GM21526 (cell line): ENCODE results near the gene PRDM8.

Experiments
- ATAC-seq: cut with Tn5 transposase; IDR thresholded peaks from one replicate; pipeline ENCODE4 v1.9.1; 2021; ENCODE audit warnings: moderate library complexity; ENCODE audit not compliant: unreplicated experiment, low FRiP score

PRDM8 gene

DNA sequence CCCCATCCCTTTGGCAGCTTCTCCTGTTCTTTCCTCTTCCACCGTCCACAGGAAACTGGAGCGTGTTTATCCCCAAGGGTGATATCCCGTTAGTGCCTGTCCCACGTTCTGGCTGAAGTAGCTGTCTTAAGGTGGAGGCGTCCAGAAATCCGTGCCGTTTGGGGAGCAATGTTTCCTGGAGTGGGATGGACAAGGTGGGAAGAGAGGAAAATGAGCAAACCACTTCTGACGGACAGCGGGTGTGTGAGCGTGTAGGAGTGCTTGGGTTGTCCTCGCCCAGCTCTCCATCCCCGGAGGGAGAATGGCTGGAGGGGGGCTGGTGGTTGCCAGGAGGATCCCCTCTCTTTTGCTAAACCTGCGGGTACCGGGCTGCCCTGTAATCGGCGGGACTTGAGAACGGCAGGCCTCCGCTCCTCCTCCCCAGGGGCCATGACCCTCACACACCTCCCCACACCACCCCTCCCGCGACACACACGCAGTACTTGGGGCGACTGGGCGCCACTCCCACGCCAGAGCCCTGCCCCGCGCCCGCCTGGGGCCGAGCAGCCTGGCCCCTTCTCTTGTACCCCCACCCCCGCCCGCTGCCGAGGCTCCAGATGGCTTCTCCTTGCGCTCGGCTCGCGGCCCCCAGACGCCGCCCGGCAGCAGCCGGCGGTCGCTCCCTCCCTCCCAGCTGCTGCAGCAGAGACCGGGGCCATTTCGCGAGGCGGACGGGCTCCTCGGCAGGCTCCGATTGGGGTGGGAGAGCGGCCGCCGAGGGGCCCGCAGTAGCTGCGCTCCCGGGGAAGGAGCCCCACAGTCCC lies 13.9 kb upstream of the PRDM8 start:
- no peak for ATAC-seq

DNA sequence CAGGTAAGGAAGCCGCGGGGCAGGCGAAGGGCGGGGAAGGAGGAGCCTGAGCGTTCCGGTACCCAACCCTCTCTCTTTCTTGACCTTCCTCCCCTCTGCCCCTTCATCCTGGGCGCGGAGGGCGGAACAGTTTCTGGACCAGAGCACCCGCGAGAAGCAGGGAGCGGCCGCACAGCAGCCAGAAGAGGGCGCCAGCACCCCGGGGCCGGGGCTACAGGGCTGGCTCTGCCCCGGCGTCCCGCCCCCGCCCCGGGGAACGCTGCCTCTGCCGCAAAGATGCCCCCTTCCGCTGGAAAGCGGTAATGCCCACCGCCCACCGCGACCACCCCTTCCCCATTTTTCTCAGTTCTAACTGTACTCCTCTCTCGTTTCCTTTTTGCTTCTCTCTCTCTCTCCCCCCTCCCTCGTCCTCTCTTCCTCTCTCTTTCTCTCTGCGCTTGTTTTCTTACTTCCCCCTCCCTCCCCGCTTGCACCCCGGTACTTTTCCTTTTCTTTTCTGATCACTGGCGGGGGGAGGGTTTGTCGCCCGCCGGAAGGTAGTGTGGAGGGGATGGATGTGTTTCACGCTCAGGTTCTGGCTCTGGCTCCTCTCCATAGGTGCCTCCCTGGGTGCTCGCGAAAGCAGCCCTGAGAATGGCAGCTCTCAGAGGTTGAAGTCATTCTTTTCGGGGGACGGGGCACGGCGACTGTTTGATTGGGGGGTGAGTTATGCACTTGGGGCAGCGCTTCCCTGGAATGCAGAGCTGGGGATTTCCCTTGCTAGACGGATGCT lies 13.1 kb upstream of the PRDM8 start:
- peak; percentile 92 for ATAC-seq

DNA sequence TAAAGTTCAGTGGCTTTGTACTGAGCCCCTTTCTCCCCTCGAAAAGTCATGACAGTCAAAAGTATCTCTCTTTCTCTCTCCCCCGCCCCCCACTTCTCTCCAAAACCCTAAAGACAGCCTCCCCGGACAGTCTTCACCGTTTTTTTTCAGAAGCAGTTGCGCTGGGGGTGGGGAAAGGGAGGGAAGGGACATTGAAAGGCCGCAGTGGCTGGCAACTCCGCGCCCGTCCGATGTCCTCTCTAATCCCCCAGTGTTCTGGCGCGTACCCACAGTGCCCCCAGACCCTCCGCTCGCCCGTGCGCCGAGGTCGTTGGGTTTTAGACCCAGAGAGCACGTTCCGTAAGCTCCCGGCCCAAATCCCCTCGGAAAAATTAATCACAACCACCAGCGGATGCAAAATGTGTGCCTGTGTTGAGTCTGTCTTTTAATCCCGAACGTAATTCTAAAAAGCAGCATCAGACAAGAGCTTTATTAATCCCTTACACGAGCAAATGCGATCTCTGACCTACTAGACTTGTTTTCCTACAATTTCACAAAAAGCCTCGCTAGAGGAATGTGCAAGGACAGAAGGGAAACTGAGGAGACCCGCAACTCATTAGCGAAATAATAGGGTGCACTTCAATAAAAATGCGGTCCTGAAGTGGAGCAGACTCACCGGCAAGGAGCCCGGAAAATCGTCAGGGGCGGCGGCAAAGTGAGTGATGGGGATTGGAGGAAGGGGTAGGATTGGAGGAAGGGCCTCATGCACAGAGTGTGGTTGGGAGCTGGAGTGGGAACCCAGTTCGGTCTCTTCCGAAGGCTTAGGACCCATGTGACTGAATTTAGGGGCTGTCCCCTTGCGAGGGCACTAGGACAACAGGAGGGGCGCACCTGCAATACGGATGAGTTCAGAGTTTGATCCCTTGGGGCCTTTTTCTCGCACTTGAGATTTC lies 12.2 kb upstream of the PRDM8 start:
- no peak for ATAC-seq

DNA sequence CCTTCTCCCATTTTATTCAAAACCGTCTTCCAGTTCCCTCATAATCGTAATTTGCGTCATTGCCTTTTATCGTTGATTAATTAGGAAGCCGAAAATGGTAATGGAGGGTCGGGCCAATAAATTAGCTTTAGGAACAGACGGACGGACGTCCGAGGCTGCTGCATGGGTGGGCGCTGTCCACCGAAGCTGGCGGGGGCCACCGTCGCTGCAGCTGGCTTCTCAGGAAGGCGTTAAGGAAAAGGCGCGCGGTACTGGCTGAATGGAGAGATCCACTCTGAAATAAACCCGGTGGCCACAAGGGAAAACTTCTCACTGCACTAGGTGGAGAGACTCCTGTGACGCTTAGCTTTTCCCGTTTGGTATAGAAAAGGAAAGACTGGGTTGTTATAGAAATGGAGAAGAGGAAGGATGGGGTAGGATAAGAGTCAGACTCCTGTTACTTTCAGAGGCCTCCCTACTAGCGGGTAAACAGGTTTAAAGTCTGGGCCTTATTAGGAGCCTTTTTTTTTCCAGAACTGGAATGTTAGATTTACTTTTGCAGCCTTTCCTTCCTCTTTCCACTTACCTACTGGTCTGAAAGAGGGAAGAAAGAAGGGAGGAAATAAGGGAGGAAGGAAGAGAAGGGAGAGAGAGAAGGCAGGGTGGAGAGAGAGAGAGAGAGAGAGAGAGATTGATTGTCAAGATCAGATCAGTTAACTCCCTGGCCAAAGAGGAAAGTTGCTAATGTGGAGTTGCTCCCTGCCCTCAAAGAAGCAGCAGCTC lies 11.3 kb upstream of the PRDM8 start:
- ATAC-seq = no peak

DNA sequence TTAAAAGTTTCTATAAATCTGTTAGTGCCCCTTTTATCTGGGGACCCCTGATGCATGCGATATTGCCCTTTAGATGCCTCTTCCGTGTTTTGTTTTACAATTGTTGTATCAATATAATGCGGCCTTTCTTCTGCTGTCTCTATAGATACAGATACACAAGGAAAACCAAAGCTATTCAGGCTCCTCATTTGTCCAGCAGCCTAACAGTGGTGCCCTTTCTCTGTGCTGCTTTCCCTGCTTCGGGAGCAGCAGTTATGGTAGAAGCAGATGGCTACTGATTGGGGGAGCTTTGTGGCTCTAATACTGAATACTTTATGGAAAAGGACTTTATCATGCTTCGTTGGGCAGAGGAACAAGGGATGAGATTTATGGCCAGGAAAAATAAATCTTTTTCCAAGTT lies 10.6 kb upstream of the PRDM8 start:
- ATAC-seq = no peak

DNA sequence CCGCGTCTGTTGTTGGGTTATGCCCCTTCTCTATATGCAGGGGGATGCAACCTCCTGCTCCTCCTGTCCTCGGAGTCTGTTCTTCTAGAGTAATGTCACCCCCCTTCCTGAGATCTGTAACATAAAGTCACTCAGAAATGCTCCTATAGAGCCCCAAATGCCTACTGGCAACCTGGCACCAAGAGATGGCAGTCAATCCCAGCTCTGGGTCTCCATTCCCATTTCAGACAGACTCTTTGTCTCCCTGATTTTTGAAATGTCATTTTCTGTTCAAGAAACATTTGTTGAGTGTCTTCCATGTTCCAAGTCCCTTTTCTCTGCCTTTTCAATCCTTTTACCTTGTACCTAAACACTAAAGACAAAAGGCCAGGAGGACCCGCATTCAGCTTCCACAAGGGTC lies 9.6 kb upstream of the PRDM8 start:
- no peak for ATAC-seq

DNA sequence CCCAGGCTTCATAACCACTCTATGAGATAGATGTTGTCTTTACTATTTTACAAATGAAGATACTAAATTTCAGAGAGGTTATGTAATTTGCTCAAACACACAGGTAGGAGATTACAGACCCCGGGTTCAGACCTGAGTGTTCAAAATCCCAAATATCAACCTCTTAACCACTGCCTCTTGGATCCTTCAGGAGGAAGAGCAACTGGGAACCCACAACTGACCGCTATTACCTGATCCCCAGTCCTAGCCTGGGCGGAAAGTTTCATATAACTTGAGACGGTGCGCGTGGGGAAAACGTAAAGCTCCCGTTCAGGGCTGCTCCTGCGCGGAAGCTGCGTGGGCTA lies 8.9 kb upstream of the PRDM8 start:
- ATAC-seq = no peak

DNA sequence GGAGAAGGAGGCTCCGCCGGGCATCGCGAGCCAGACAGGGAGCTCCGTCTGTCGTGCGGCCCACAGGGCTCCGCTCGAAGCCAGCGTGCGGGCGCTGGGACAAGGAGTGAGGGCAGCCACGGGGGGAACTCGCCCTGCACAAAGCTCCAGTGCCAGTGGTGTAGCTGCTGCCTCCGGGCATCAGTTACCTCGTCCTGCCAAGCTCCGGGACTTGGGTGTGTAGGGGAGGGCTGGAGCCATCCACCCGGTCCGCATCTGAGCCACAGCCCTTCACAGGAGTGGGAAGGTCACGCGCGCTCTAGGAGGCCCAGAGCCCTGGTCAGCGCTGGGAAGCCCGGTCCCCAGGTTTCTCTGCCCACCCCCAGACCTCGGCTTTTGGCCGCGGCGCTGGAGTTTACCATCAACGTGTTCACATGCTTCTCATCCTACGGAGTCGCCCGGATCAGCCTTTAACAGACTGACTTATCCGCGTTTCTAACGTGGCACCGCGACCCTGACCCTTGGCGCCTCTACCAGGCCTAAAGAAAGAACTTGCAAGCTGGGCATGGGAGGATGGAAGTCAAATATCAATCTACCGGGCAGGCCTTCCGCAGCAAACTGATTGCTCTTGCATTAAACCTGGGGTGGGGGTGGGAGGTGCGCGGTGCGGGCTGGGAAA lies 8.4 kb upstream of the PRDM8 start:
- no peak for ATAC-seq

DNA sequence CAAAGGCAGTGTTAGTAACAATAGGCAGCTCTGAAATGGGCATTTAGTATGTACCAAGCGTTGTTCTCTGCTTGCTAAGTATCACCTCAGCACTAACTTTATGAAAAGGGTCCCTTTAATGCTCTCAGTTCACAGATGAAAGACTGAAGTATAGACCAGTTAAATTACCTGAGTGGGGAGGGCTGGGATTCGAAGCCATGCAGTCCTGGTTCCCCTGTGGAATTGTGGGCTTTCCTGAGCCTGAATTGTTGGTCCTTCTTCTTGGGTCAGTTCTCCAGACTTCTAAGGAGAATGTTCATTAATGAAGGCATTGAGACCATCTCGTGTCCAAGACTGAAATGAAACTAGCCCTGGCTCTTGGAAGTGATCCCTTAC lies 7.7 kb upstream of the PRDM8 start:
- ATAC-seq = no peak

DNA sequence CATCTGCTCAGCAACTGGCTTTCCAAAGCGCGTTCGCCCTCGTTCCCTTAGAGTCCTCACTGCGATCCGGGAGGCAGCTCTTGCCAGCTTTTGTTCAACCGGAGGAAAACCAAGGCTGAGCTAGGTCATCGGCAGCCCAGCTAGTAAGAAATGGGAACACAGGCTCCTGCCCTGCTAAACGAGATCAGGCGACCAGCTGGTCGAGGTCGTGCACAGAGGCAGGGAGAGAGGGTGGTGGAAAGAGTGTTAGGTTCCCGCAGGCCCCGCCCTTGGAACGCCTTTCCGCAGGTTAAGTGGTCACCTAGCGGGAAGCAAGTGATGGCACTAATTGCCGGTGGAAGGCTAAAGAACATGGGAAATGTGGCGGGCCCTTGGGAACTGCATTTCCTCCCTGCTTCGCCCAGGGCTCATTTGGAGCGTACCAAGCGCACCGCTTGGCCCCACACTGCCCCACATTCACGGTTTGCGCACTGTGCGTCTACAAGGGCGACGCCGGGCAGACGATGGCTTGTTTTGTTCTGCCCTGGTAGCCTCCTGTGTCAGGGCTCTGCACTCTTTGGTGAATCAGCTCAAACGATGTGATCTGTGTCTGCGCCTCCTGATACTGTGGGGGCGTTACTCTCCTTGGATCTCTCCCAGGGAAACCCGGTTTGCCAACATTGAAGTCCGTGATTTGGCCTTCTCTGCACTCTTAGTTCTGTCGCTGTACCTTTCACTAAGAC lies 7.2 kb upstream of the PRDM8 start:
- no peak for ATAC-seq

DNA sequence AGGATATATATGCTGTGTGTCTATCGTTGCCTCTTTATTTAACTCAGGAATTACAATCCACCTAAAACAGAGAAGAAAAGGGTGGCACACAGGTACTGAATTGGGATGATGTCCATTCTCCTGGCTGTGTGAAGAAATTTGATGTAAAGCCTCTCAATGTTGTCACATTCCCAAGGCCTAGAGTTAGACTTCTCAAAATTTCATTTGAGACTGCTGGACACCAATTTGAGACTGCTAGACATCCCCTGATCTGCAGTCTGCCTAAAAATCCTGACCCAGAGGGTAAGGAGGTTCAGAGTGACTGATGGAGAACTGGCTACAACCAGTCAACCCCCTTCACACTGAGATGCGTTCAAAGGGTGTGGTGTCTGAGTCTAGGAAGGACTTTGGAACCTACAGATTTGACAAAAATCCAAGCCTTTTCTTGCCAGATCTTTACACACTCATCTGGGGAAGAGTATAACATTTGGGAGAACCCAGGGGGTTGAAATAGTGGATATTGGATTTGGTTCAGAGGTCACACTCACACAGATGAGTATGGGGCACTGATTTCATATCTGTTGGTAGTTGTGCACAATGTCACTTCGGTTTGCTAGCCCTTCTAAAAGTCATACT lies 4.9 kb upstream of the PRDM8 start:
- ATAC-seq = no peak

DNA sequence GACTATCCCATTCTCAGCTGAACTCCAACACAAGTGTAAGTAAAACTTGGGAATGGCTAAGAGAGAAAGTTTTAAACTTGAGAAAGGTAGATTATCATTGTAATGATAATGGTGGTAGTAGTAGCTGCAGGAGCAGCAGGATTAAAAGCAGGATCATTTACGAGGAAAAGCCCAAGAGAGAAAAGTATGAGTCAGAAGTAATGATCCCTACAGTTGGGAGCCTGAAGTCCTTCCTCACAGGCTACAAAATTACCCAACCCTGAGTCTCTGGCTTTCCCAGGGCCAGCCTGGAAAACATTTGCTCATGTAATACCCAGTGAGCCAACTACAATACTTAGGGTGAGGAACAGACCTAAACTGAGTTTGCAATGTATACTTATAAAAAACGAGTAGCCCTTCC lies 4.4 kb upstream of the PRDM8 start:
- no peak for ATAC-seq

DNA sequence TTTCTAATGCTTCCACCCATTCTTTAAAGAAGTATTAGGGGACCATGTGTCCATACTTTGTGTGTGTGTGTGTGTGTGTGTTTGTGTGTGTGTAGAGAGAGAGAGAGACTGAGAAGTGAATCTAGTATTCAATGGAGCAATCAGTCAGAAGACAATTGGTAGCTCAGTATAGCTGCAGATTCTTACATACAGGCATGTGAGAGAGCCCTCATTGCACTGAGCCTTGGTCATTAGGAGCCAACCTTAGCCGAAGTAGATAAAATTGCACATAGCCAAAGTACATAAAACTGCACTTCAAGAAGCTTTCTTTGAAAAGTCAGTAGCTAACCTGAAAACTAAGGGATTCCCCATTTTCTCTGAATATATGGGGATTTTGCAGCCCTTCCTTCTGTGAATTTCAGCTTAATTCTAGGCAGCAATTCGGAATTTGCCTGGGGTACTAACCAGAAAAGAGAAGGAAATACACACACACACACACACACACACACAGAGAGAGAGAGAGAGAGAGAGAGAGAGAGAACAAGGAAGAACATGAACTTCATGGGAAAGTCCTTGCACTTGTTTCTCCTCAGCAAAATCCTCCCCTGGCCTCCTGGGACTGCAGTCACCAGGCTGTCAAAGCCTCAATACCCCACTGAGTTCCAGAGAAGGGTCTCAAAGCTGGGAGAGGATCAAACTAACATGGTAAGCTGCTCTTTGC lies 1.7 kb upstream of the PRDM8 start:
- ATAC-seq = no peak

DNA sequence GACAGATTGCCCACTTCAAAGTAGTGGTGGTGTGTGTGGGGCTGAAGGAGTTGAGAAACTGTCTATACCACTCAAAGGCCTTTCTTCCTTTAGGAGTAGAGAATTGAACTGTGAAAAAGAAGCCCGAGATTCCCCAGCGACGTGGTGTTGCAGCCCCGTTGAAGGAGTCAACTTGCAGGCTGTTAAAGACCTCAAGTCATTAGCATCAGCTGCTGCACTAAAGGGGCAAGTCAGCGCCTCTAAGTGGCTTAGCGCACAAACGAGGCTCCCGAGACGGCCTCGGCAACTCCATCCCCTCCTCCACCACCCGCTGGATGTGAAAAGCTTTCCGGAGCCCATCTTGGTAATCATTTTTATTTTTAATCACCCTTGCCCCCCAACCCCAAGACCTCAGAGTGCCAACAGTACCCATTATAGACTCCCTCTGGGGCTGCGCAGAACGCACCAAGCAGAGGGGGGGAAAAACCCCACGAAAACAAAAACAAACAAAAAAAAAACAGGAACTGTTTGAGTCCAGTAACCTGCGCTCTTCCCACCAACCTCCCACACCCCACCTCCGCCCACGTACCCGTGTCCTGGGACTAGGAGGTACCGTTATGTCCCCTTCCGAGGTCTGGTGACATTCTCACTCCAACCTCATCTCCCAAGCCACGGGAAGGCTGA lies 913 bp upstream of the PRDM8 start:
- no peak for ATAC-seq

DNA sequence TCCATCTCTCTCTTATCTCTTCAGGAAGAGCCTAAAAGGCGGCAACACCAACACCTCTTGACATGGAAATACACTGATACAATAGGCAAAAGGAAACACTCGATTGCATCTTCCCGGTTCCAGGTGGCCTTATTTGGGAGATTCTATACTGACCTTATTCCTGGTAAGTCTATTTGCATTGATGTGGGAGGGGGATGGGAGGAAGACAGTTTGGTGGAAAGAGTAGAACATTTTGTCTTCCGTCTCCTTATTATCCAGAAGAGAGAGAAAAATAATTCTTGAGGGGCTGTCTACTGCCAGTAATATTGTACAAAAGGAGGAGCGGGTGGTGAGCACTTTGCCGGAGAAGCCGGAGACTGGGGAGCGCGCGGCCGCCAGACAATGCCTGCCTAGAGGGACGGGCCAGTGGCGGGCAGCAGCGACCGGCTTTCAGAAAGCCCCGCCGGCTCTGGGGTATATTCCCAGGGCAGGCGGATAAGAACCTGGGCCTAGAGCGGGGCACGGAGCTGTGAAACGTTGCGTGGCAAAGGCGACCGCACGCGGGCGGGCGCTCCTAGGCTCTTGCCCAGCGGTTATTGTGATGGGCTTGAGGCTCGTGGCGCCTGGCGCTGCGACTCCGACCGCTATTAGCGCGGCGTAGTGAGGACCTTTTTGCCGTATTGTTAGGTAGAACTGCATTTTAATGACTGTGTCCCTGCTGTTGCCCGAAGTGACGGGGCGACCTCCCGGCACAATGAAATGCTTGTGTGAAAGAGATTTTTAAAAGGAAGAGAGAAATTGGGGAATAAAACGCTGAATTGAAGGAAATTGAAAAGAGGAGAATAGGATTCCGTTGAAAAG lies 518 bp downstream of the PRDM8 start:
- ATAC-seq = no peak

DNA sequence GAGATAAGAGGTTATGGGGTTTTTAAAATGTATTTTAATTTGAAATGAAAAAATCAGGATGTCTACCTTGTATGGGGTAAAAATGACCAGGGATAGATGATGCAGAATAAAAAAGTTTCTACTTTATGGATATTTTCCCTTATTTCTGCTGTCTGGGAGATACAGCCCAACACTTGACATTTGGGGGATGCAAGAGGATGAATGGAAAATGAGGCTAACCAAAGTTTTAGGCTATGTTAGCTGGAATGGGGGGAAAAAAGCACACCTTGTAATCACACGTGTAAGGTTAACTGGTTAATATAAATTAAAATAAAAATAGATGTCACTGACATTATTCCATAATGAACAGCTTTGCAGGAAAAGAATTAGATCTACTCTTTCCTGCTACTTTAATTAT lies 1.1 kb downstream of the PRDM8 start:
- ATAC-seq = no peak

DNA sequence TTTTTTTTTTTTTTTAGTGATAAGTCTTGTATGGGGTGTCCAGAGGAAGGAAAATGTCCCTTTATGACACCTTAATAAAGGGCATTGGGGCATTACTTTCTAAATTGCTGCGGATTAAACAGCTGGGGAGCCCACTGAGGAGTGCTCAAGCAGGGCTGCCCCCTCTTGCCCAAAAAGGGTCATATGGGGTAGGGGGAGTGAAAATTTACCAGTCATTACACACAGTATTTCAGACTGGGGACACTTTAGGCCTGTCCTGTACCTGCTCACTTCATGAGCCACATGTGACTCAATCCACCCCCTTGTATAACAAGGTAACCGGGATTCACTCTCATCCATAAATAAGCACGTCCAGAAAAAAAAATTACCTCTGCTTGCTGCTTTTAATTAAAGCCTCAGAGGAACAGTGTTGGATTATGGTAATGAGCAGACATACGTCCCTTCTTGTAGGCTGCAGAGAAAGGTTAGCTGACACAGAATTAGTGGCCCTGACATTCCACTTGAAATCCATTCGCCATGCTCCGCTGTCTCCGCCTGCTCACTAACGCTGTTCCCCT lies 1.8 kb downstream of the PRDM8 start:
- ATAC-seq = no peak
